ENCODE results near the gene MAEA. TPM values are rescaled to one million over a fixed set of nuclear protein-coding genes. Genes with fewer than 3 reads are reported as not detected.
A peak's percentile ranks its signal among the peaks of the same experiment; 100 is the strongest.

Gene MAEA
- total RNA-seq, 1 donor from 2014 or later, result 38.2 TPM

GRCh38 chr4:1285151-1285789, 4.4 kb upstream of the MAEA start:
- Histone ChIP-seq H3K9me3 (ENCODE audit: low read depth) (no peaks in the 10 kb centered on the region), H3K4me2 (no peak overlapping the region), H3K4me3 (no peak overlapping the region), H3F3A (ENCODE audit: low read depth) (no peaks in the 10 kb centered on the region), H3K27ac (no peak overlapping the region), H3K4me1 (peaks cover 6% of the 10 kb centered on the region), H3K36me3 (no peaks in the 10 kb centered on the region), H4K20me1 (ENCODE audit: low read depth) (peaks cover 1% of the 10 kb centered on the region), H3K27me3 (peaks cover 3% of the 10 kb centered on the region), H3K9ac (no peak overlapping the region), H3K79me2 (ENCODE audit: low read depth) (peaks cover 6% of the 10 kb centered on the region), H2AFZ (replicated peaks) (no peak overlapping the region)
- H3K4me1 Mint-ChIP-seq, result peaks cover 8% of the 10 kb centered on the region
- peaks cover 2% of the 10 kb centered on the region for H3K9me3 Mint-ChIP-seq
- no peak overlapping the region for H3K27ac Mint-ChIP-seq
- H3K27me3 Mint-ChIP-seq (ENCODE audit: insufficient read depth, low read depth), result peaks cover 7% of the 10 kb centered on the region
- no peaks in the 10 kb centered on the region for H3K36me3 Mint-ChIP-seq
- TF ChIP-seq EZH2phosphoT487 (IDR thresholded peaks at IDR 0.05) (no peak), CTCF (IDR thresholded peaks at IDR 0.05) (no peak), EZH2 (IDR thresholded peaks at IDR 0.05) (no peak)
- H3K4me3 Mint-ChIP-seq, result no peak overlapping the region
- no peak for DNase-seq (ENCODE audit: low spot score)

- Histone ChIP-seq H3K4me1 (peaks cover 8% of the 10 kb centered on the region), H3K4me2 (no peak overlapping the region), H4K20me1 (ENCODE audit: low read depth) (peaks cover 8% of the 10 kb centered on the region), H3F3A (ENCODE audit: low read depth) (no peaks in the 10 kb centered on the region), H2AFZ (replicated peaks) (peak overlapping the region; percentile 32), H3K27ac (no peak overlapping the region), H3K9me3 (ENCODE audit: low read depth) (no peaks in the 10 kb centered on the region), H3K36me3 (no peaks in the 10 kb centered on the region), H3K79me2 (ENCODE audit: low read depth) (peaks cover 13% of the 10 kb centered on the region), H3K4me3 (no peak overlapping the region), H3K9ac (no peak overlapping the region), H3K27me3 (peaks cover 3% of the 10 kb centered on the region)
- Mint-ChIP-seq H3K4me1 (peaks cover 9% of the 10 kb centered on the region), H3K27ac (no peak overlapping the region), H3K27me3 (ENCODE audit: insufficient read depth, low read depth) (peaks cover 7% of the 10 kb centered on the region), H3K4me3 (peak overlapping the region; percentile 0), H3K36me3 (no peaks in the 10 kb centered on the region), H3K9me3 (peaks cover 2% of the 10 kb centered on the region)
- DNase-seq (ENCODE audit: low spot score), result peak; percentile 88
- no peak for TF ChIP-seq EZH2 (IDR thresholded peaks at IDR 0.05)
- TF ChIP-seq EZH2phosphoT487 (IDR thresholded peaks at IDR 0.05), result no peak
- peak; percentile 78 for TF ChIP-seq CTCF (IDR thresholded peaks at IDR 0.05)
Measured at GRCh38 chr4:1285790-1286553, 3.7 kb upstream of the MAEA start.

GRCh38 chr4:1288786-1289185, 905 bp upstream of the MAEA start:
- no peak overlapping the region for H2AFZ ChIP-seq (replicated peaks)
- H3K36me3 ChIP-seq, result no peaks in the 10 kb centered on the region
- DNase-seq (ENCODE audit: low spot score), result no peak
- no peaks in the 10 kb centered on the region for H3K9me3 ChIP-seq (ENCODE audit: low read depth)
- H4K20me1 ChIP-seq (ENCODE audit: low read depth), result peaks cover 36% of the 10 kb centered on the region
- peak overlapping the region; percentile 87 for H3K4me2 ChIP-seq
- no peaks in the 10 kb centered on the region for H3K9me3 Mint-ChIP-seq
- H3K79me2 ChIP-seq (ENCODE audit: low read depth), result peaks cover 41% of the 10 kb centered on the region
- peak overlapping the region; percentile 91 for H3K4me3 Mint-ChIP-seq
- H3K27me3 ChIP-seq, result peaks cover 3% of the 10 kb centered on the region
- no peak for TF ChIP-seq EZH2 (IDR thresholded peaks at IDR 0.05)
- no peak for TF ChIP-seq CTCF (IDR thresholded peaks at IDR 0.05)
- no peak for TF ChIP-seq EZH2phosphoT487 (IDR thresholded peaks at IDR 0.05)
- H3K9ac ChIP-seq, result peak overlapping the region; percentile 72
- peaks cover 12% of the 10 kb centered on the region for H3K4me1 ChIP-seq
- no peak overlapping the region for H3K27ac ChIP-seq
- H3F3A ChIP-seq (ENCODE audit: low read depth), result no peaks in the 10 kb centered on the region
- peak overlapping the region; percentile 90 for H3K4me3 ChIP-seq
- H3K36me3 Mint-ChIP-seq, result peaks cover 3% of the 10 kb centered on the region
- H3K27me3 Mint-ChIP-seq (ENCODE audit: insufficient read depth, low read depth), result peaks cover 5% of the 10 kb centered on the region
- peaks cover 22% of the 10 kb centered on the region for H3K4me1 Mint-ChIP-seq
- H3K27ac Mint-ChIP-seq, result peak overlapping the region; percentile 70
